Osteoblast (primary cell): ENCODE results near the gene ZNF618. TPM values are rescaled to one million over a fixed set of nuclear protein-coding genes. Genes with fewer than 3 reads are reported as not detected.
A peak's percentile ranks its signal among the peaks of the same experiment; 100 is the strongest.

Experiments
- DNase-seq: peaks from one replicate; pipeline ENCODE4 v3.0.0; 2011; ENCODE audit warnings: low spot score, mixed read lengths; ENCODE audit not compliant: insufficient read length; ENCODE audit errors: missing footprints
- H2AFZ ChIP-seq: 2 replicates; pipeline ENCODE4 v1.6.0; 2011; ENCODE audit warnings: mild to moderate bottlenecking, low read length
- H3K27ac ChIP-seq: 2 replicates; pipeline ENCODE4 v1.5.1; 2011; ENCODE audit warnings: mild to moderate bottlenecking, low read depth, low read length, moderate library complexity
- H3K27me3 ChIP-seq: 2 replicates; pipeline ENCODE4 v1.6.0; 2012; ENCODE audit warnings: mild to moderate bottlenecking, control low read depth, inconsistent platforms, low read length, moderate library complexity; ENCODE audit not compliant: insufficient read depth
- H3K36me3 ChIP-seq: 2 replicates; pipeline ENCODE4 v1.5.1; 2011; ENCODE audit warnings: mild to moderate bottlenecking, low read length, control low read depth, moderate library complexity; ENCODE audit not compliant: insufficient read depth
- H3K4me1 ChIP-seq: 2 replicates; pipeline ENCODE4 v1.5.1; 2011; ENCODE audit warnings: mild to moderate bottlenecking, low read length, control low read depth, moderate library complexity; ENCODE audit not compliant: insufficient read depth
- H3K4me2 ChIP-seq: 2 replicates; pipeline ENCODE4 v1.6.0; 2011; ENCODE audit warnings: mild to moderate bottlenecking, low read length; ENCODE audit not compliant: insufficient read depth
- H3K4me3 ChIP-seq: fragments of 200-600 bp; sonication (generic); 3 replicates; pipeline ENCODE4 v1.5.1; 2012; ENCODE audit warnings: mild to moderate bottlenecking, low read length, inconsistent platforms; ENCODE audit not compliant: insufficient read depth
- H3K79me2 ChIP-seq: 2 replicates; pipeline ENCODE4 v1.6.0; 2012; ENCODE audit warnings: mild to moderate bottlenecking, low read length, control low read depth, inconsistent platforms; ENCODE audit not compliant: insufficient read depth
- H3K9me3 ChIP-seq: 2 replicates; pipeline ENCODE4 v1.5.1; 2011; ENCODE audit warnings: low read depth, low read length, control low read depth
- H4K20me1 ChIP-seq: 2 replicates; pipeline ENCODE4 v1.6.0; 2012; ENCODE audit warnings: mild to moderate bottlenecking, low read length, control low read depth; ENCODE audit not compliant: insufficient read depth
- total RNA-seq: library from RNA; depleted of rRNA; stranded (reverse); fragments of >200 nt; gene quantifications from 2 replicates; pipeline ENCODE4 v1.2.3, GENCODE V29; 2012
- TF ChIP-seq, protein P1 (sequence below): IDR thresholded peaks from 2 replicates; pipeline ENCODE4 v1.5.1; 2011; ENCODE audit warnings: mild to moderate bottlenecking, low read depth, low read length, moderate library complexity; ENCODE audit errors: extremely low read depth

The ZNF618 gene
- total RNA-seq, 1 donor = 10.1 TPM

DNA sequence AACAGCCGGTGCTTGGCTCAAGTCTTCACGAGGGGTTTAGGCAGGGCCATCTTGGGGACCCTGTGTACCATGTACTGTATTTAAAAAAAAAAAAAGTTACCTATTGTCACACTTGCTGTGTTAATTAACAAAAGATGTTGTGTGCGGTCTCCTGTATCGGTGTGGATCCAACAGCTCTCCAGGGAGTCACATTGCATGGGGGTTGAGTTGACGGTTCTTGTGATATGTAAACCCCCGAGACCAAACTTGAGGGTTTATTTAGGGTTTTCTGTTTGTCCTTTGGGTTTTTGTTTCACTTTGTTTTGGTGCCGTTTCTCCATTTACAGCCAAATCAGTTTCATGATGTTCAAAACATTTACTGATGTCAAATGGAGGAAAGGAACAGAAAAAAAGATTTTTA lies 179.8 kb downstream of the ZNF618 start:
- DNase-seq = peak; percentile 19
- Histone ChIP-seq H4K20me1 (no peaks in the 10 kb centered on the region), H3K9me3 (no peaks in the 10 kb centered on the region), H3K36me3 (peaks cover 6% of the 10 kb centered on the region), H3K4me2 (no peak overlapping the region), H3K4me1 (peaks cover 6% of the 10 kb centered on the region), H3K27ac (no peak overlapping the region), H3K79me2 (no peaks in the 10 kb centered on the region), H2AFZ (no peak overlapping the region), H3K4me3 (no peak overlapping the region), H3K27me3 (no peaks in the 10 kb centered on the region)
- TF ChIP-seq, protein P1, sequence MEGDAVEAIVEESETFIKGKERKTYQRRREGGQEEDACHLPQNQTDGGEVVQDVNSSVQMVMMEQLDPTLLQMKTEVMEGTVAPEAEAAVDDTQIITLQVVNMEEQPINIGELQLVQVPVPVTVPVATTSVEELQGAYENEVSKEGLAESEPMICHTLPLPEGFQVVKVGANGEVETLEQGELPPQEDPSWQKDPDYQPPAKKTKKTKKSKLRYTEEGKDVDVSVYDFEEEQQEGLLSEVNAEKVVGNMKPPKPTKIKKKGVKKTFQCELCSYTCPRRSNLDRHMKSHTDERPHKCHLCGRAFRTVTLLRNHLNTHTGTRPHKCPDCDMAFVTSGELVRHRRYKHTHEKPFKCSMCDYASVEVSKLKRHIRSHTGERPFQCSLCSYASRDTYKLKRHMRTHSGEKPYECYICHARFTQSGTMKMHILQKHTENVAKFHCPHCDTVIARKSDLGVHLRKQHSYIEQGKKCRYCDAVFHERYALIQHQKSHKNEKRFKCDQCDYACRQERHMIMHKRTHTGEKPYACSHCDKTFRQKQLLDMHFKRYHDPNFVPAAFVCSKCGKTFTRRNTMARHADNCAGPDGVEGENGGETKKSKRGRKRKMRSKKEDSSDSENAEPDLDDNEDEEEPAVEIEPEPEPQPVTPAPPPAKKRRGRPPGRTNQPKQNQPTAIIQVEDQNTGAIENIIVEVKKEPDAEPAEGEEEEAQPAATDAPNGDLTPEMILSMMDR = no peak

- H3K9me3 ChIP-seq = no peaks in the 10 kb centered on the region
- H3K36me3 ChIP-seq = peaks cover 2% of the 10 kb centered on the region
- DNase-seq = no peak
- TF ChIP-seq, protein P1 = no peak
- H3K79me2 ChIP-seq = no peaks in the 10 kb centered on the region
- no peak overlapping the region for H2AFZ ChIP-seq
- no peak overlapping the region for H3K4me3 ChIP-seq
- H3K4me2 ChIP-seq = no peak overlapping the region
- H4K20me1 ChIP-seq = no peaks in the 10 kb centered on the region
- no peak overlapping the region for H3K27ac ChIP-seq
- peaks cover 6% of the 10 kb centered on the region for H3K4me1 ChIP-seq
- H3K27me3 ChIP-seq = no peaks in the 10 kb centered on the region
Observed at GRCh38 chr9:114056527-114056926, 180.4 kb downstream of the ZNF618 start.

DNA sequence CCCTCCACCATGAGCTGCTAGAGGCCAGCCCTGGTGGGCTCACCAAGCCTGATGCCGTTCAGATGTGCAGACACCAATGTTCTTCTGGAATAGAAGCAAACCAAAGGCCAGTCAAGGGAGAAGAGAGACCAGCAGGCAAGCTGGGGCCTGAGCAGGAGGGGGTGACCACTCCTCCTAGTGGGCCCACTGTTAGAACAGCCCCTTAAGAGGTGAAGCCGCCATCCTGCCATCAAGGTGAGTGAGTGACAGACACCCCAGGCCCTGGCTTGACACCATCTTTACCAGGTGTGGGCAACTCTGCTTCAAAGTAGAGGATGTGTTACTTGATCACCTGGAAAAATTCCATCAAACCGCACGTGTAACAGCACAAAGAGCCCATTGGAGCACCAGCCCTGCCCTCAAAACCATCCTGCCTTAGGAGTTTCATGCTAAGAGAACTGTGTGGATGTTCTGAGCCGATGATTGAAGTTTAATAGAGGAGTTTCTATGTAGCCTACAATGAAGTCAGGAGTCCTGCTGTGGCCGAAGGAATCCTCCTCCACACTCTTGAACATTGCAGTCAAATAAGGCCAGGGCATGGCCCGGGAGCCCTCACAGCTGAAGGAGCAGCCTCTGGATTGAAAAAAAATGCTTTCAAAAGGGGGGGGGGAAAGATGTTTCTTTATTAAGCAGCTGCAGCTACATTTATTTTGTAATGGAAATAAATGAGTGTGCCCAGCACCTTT lies 181.2 kb downstream of the ZNF618 start:
- no peaks in the 10 kb centered on the region for H4K20me1 ChIP-seq
- H3K9me3 ChIP-seq = no peaks in the 10 kb centered on the region
- no peak overlapping the region for H3K4me3 ChIP-seq
- DNase-seq = peak; percentile 14
- no peak overlapping the region for H3K27ac ChIP-seq
- H2AFZ ChIP-seq = no peak overlapping the region
- no peaks in the 10 kb centered on the region for H3K27me3 ChIP-seq
- H3K4me2 ChIP-seq = no peak overlapping the region
- no peaks in the 10 kb centered on the region for H3K79me2 ChIP-seq
- H3K4me1 ChIP-seq = peaks cover 6% of the 10 kb centered on the region
- TF ChIP-seq, protein P1 = no peak
- peaks cover 2% of the 10 kb centered on the region for H3K36me3 ChIP-seq

GRCh38 chr9:114058688-114059046 lies 182.6 kb downstream of the ZNF618 start:
- no peak overlapping the region for H3K4me2 ChIP-seq
- TF ChIP-seq, protein P1 = no peak
- peaks cover 6% of the 10 kb centered on the region for H3K4me1 ChIP-seq
- peak; percentile 6 for DNase-seq
- H3K79me2 ChIP-seq = no peaks in the 10 kb centered on the region
- no peak overlapping the region for H2AFZ ChIP-seq
- H3K9me3 ChIP-seq = no peaks in the 10 kb centered on the region
- H3K4me3 ChIP-seq = no peak overlapping the region
- H3K27ac ChIP-seq = no peak overlapping the region
- no peaks in the 10 kb centered on the region for H3K36me3 ChIP-seq
- no peaks in the 10 kb centered on the region for H4K20me1 ChIP-seq
- no peaks in the 10 kb centered on the region for H3K27me3 ChIP-seq
